Measurements from ENCODE around the gene PYCR2. TPM values are rescaled to one million over a fixed set of nuclear protein-coding genes. Genes with fewer than 3 reads are reported as not detected.

Gene PYCR2
- total and polyA plus RNA-seq, 2 of the 8 experiments (the other 6 are each of a cell fraction or from before 2014, with no cell fraction given): 79.3 to 84.6 TPM

DNA sequence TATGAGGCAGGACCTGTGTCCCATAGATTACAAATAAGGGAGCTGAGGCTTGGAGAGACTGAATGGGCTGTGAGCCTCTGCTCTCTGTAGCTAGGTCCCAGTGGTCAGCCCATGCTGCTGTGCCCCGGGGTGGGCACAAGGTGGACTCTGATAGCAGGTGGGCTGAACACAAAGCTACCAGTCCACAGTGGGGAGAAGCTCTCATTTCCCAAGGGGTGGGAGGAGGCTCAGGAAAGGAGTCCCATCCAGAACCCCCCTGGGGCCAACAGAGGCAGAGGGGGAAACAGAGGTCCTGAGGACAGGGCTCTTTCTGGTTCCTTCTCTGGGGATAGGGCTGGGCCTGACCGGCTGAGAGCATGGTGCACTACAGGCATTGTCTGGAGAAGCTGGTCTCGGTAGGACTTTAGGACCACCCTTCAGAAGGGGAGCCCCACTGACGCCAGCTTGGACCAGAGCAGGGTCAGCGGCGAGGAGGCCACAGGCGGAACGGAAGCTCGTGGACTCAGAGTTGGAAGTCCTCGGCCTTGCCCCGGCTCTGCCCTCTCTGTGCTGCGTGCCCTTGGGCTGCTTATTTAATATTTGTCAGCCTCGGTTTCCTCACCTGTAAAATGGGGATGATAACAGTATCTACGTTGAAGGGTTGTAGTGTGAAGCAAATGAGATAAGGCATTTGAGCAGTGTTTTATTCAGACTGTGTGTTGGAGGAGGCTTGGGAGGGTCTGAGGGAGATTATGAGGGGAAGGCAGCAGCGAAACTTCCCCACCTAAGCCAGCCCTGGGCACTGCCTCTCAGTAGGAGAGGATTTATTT, 48.5 kb upstream of the PYCR2 start:
- H2BK120ac ChIP-seq (replicated peaks; ENCODE audit: low read depth, low read length): no peak overlapping the region
- no peak overlapping the region for H3K4me3 ChIP-seq (ENCODE audit: extremely low read depth in 1 of 4, insufficient read depth in 2 of 4, low read depth in 3 of 4, low read length in 4 of 4)
- no peak for FAIRE-seq
- no peak overlapping the region for H3K18ac ChIP-seq (ENCODE audit: extremely low read depth, low read length)
- 96% methylated on average over 15 of the region's 15 CpGs; no CpG with 5 or more reads in 1 of the 2 experiments for WGBS, 2 experiments (ENCODE audit: extremely low coverage in 1 of 2, insufficient coverage in 1 of 2, insufficient read length in 1 of 2, insufficient replicate concordance in 2 of 2, low coverage in 1 of 2, low lambda C conversion rate in 2 of 2, missing lambda C conversion rate in 1 of 2)
- H2BK12ac ChIP-seq (ENCODE audit: low read depth, low read length): no peak overlapping the region
- no peak overlapping the region for H2BK5ac ChIP-seq (ENCODE audit: low read depth, low read length)
- H3K27me3 ChIP-seq (replicated peaks in 1 of 4; ENCODE audit: control insufficient read depth in 3 of 4, extremely low read depth in 1 of 4, insufficient read depth in 3 of 4, low read length in 3 of 4): no peaks in the 10 kb centered on the region
- H2BK15ac ChIP-seq (ENCODE audit: low read length): no peak overlapping the region
- H3K4me1 ChIP-seq (replicated peaks in 1 of 4; ENCODE audit: control insufficient read depth in 3 of 4, insufficient read depth in 4 of 4, low read length in 3 of 4): no peaks in the 10 kb centered on the region
- no peaks in the 10 kb centered on the region for H4K20me1 ChIP-seq (replicated peaks in 1 of 2; ENCODE audit: control insufficient read depth in 1 of 2, insufficient read depth in 2 of 2, low read length in 2 of 2)
- no peak overlapping the region for H2AFZ ChIP-seq (ENCODE audit: low read length)
- H3K79me2 ChIP-seq (ENCODE audit: control insufficient read depth in 1 of 2, insufficient read depth in 2 of 2, low read length in 2 of 2): no peaks in the 10 kb centered on the region
- H3K36me3 ChIP-seq (ENCODE audit: control insufficient read depth in 2 of 4, insufficient read depth in 4 of 4, low read length in 3 of 4): no peaks in the 10 kb centered on the region
- H3K9me3 ChIP-seq (ENCODE audit: insufficient read depth in 2 of 2, low read depth in 1 of 2, low read length in 1 of 2): no peaks in the 10 kb centered on the region
- no peak overlapping the region for H3K56ac ChIP-seq (replicated peaks; ENCODE audit: insufficient read length, low read depth, low read length)
- H4K5ac ChIP-seq (ENCODE audit: insufficient read length, low read depth, low read length): no peak overlapping the region
- H3K4me2 ChIP-seq (ENCODE audit: insufficient read depth in 1 of 2, low read depth in 2 of 2, low read length in 2 of 2): no peak overlapping the region
- no peak overlapping the region for H4K8ac ChIP-seq (ENCODE audit: extremely low read depth, insufficient read depth, low read length)
- POLR2A ChIA-PET (ENCODE audit: partially characterized antibody): interaction anchor here (0.6 to 2.2 kb wide), 12 partner anchors 10 to 193 kb away, joined by 3 to 6 read pairs (median 3); partner anchors contain the start of gene SDE2
- H3K14ac ChIP-seq (ENCODE audit: insufficient read length): no peak overlapping the region
- CTCF ChIA-PET (ENCODE audit: partially characterized antibody): interaction anchor here (0.6 to 7.1 kb wide), 19 partner anchors 11 to 532 kb away, joined by 3 to 86 read pairs (median 3); partner anchors contain the start of gene SRP9
- H2BK20ac ChIP-seq (ENCODE audit: low read length): no peak overlapping the region
- H3K79me1 ChIP-seq (ENCODE audit: low read depth, low read length): no peaks in the 10 kb centered on the region
- no peaks in the 10 kb centered on the region; the same call in 1 of the 2 replicates for H3K23me2 ChIP-seq (ENCODE audit: low read depth, low read length)
- no peak overlapping the region for H3K27ac ChIP-seq (ENCODE audit: low read depth, low read length)
- no peak for DNase-seq (ENCODE audit: low read depth in 1 of 2, low spot score in 2 of 2)
- H2AK5ac ChIP-seq (ENCODE audit: low read depth, low read length): no peak overlapping the region
- H3K4ac ChIP-seq (replicated peaks; ENCODE audit: insufficient read length, low read depth, low read length): no peak overlapping the region
- H4K91ac ChIP-seq (replicated peaks; ENCODE audit: insufficient read length, low read length): no peak overlapping the region
- no peak overlapping the region for H3K9ac ChIP-seq (replicated peaks in 1 of 4; ENCODE audit: extremely low read depth in 1 of 4, low read depth in 3 of 4, low read length in 3 of 4)
- no peak overlapping the region for H3K23ac ChIP-seq (ENCODE audit: insufficient read length)
- TF ChIP-seq CBX8 (IDR thresholded peaks at IDR 0.05; ENCODE audit: borderline replicate concordance, low read depth, low read length) (no peak), KDM1A (IDR thresholded peaks at IDR 0.05; ENCODE audit: borderline replicate concordance, low read length) (no peak), JUND (IDR thresholded peaks at IDR 0.05; ENCODE audit: low read length) (no peak), HDAC2 (IDR thresholded peaks at IDR 0.05; ENCODE audit: borderline replicate concordance in 1 of 2, low read depth in 2 of 2, low read length in 2 of 2) (no peak), SIX5 (IDR thresholded peaks at IDR 0.05; ENCODE audit: low read depth, low read length) (no peak), RNF2 (IDR thresholded peaks at IDR 0.05; ENCODE audit: borderline replicate concordance, low read depth, low read length, missing control alignments, poor library complexity, severe bottlenecking) (no peak), POU5F1 (IDR thresholded peaks at IDR 0.05; ENCODE audit: low read depth, low read length) (no peak)
